Activated CD4-positive, alpha-beta T cell treated with anti-CD3 and anti-CD28 coated beads for 36 hours (primary cell): ENCODE results near the gene SNX9. TPM values are rescaled to one million over a fixed set of nuclear protein-coding genes. Genes with fewer than 3 reads are reported as not detected.

ENCODE experiments used
- ATAC-seq: fragments of 200-7000 bp; cut with Tn5 transposase; one replicate; pipeline ENCODE4 v1.10.0; 2021; ENCODE audit warnings: mild to moderate bottlenecking, moderate library complexity
- CTCF ChIA-PET: fragments of 350-600 bp; sonication (Branson Sonifier 250); formaldehyde crosslinking; loops from one replicate; lab custom pipeline; 2021; ENCODE audit warnings: antibody characterized with exemption; lab: Charles Lee
- POLR2A ChIA-PET: fragments of 350-600 bp; sonication (Branson Sonifier 250); formaldehyde crosslinking; loops from one replicate; lab custom pipeline; 2021; ENCODE audit warnings: antibody characterized with exemption, inconsistent platforms; lab: Charles Lee
- DNase-seq: peaks from one replicate; pipeline ENCODE4 v3.0.0-alpha.2; 2020
- H3K27ac Mint-ChIP-seq: one replicate; pipeline ENCODE4 v1.8.0; 2021; ENCODE audit warnings: mixed read lengths
- H3K27me3 Mint-ChIP-seq: one replicate; pipeline ENCODE4 v1.8.0; 2021; ENCODE audit warnings: mixed read lengths
- H3K36me3 Mint-ChIP-seq: one replicate; pipeline ENCODE4 v1.8.0; 2021; ENCODE audit warnings: low read depth, mixed read lengths
- H3K4me1 Mint-ChIP-seq: one replicate; pipeline ENCODE4 v1.8.0; 2021; ENCODE audit warnings: mixed read lengths
- H3K4me3 Mint-ChIP-seq: one replicate; pipeline ENCODE4 v1.8.0; 2021; ENCODE audit warnings: mild to moderate bottlenecking, moderate library complexity, mixed read lengths
- H3K9me3 Mint-ChIP-seq: one replicate; pipeline ENCODE4 v1.8.0; 2021; ENCODE audit warnings: low read depth, mixed read lengths
- intact Hi-C, 2 experiments: fragments of 100-400 bp; cut with DNase I in 1 of 2; cut with micrococcal nuclease in 1 of 2; formaldehyde crosslinking; loops; one replicate each; pipeline versions ENCODE4 v1.14.2 to v1.15.1; 2022 to 2024; cut with DNase I, micrococcal nuclease
- total RNA-seq, 2 experiments: library from RNA; stranded (reverse); gene quantifications; one replicate each; pipeline ENCODE4 v1.2.3, GENCODE V29; 2021

Gene SNX9
- total RNA-seq, 2 experiments from 2014 or later: 39.4 to 43.3 TPM

DNA sequence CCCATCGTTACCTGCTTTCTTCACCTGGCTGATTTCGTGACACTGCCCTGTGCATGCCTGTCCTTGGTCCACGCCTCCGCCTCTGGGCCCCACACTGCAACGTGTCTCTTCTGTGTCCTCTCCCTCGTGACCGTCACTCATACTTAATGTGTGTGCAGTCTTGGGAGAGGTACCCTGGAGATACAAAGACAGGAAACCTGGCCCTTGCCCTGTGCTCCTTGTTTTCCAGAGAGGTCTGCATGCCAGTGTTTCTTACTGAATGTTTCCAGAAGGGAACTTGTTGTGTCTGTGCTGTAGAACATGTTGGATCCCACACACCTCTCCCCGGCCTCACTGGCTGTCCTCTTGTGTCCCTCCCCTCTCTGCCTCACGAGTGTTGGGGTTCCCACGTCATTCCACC, 45.8 kb downstream of the SNX9 start:
- Mint-ChIP-seq H3K27me3 (no peaks in the 10 kb centered on the region), H3K4me1 (peaks cover 35% of the 10 kb centered on the region), H3K4me3 (no peak overlapping the region), H3K27ac (no peak overlapping the region), H3K36me3 (peaks cover 18% of the 10 kb centered on the region), H3K9me3 (peaks cover 4% of the 10 kb centered on the region)
- POLR2A ChIA-PET: no interaction called here
- ATAC-seq: no peak
- intact Hi-C loops: no loop called here
- DNase-seq: no peak
- CTCF ChIA-PET: interaction anchor here (0.7 kb wide), 1 partner anchor 41 kb away, joined by 3 read pairs; no protein-coding TSS in a partner anchor

DNA sequence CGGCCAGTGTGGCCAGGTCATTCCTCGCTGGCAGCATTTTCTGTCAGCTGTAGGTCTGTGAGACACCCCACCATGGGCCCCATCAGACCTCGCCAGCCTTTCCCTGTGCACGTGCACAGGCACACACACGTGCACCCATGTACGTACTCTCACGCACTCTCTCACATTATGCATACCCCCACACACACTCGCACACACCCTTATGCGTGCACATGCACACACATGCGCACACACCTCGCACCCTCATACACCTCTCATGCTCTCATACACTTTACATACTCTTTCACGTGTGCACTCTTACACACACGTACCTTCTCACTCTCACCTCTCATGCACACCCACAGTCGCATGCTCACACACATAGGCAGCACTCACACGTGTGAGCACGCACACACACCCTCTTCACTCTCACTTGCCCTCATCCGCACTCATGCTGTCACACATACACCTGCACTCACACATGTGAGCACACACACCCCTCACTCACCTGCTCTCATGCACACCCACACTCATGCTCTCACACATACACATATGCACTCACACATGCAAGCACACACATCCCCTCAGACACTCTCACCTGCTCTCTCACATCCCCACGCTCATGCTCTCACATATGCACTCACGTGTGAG, 46.7 kb downstream of the SNX9 start:
- no peaks in the 10 kb centered on the region for H3K9me3 Mint-ChIP-seq
- no peaks in the 10 kb centered on the region for H3K27me3 Mint-ChIP-seq
- ATAC-seq (no peak), DNase-seq (no peak)
- H3K4me1 Mint-ChIP-seq: peaks cover 32% of the 10 kb centered on the region
- ChIA-PET POLR2A (no interaction called here), CTCF (no interaction called here)
- H3K36me3 Mint-ChIP-seq: peaks cover 20% of the 10 kb centered on the region
- no peak overlapping the region for H3K27ac Mint-ChIP-seq
- intact Hi-C loops: loop anchor here in 1 of 2 experiments (5.0 to 10.0 kb wide), 2 partner anchors 37 to 205 kb away; no protein-coding TSS in a partner anchor
- no peak overlapping the region for H3K4me3 Mint-ChIP-seq

GRCh38 chr6:157873735-157874344, 50.8 kb downstream of the SNX9 start:
- ChIA-PET POLR2A (interaction anchor here (1.0 kb wide), 1 partner anchor 118 kb away, joined by 3 read pairs; no protein-coding TSS in a partner anchor), CTCF (interaction anchor here (0.6 to 2.5 kb wide), 42 partner anchors 11 to 559 kb away, joined by 3 to 46 read pairs (median 5); no protein-coding TSS in a partner anchor)
- Mint-ChIP-seq H3K36me3 (peaks cover 43% of the 10 kb centered on the region), H3K4me1 (peaks cover 38% of the 10 kb centered on the region), H3K27me3 (no peaks in the 10 kb centered on the region), H3K27ac (no peak overlapping the region), H3K9me3 (no peaks in the 10 kb centered on the region), H3K4me3 (no peak overlapping the region)
- intact Hi-C loops: loop anchor here (1.0 to 10.0 kb wide), 6 partner anchors 42 to 230 kb away; no protein-coding TSS in a partner anchor
- ATAC-seq: peak; percentile 87
- peak; percentile 94 for DNase-seq

DNA sequence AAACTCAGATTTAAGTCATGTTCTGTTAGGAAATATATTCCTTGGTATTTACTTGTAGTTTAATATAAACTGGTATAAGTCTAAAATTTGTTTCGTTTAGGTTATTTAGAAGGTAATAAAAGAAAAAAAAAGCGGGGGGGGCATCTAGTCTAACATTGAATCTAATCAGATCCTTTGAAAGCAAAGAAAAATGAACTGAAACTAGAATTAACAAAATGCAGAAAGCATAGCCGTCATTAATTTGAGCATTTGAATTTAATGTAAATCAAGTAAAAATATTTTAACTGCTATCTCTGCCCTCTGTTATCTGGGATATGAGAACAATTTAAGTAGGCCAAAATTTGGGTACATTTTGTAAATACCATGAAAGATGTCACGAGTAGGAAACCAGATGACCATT, 54.1 kb downstream of the SNX9 start:
- intact Hi-C loops: loop anchor here in 1 of 2 experiments (10.0 kb wide), 1 partner anchor 212 kb away; no protein-coding TSS in a partner anchor
- DNase-seq (no peak), ATAC-seq (no peak)
- Mint-ChIP-seq H3K4me1 (peaks cover 70% of the 10 kb centered on the region), H3K27ac (peak overlapping the region; percentile 66), H3K9me3 (no peaks in the 10 kb centered on the region), H3K27me3 (no peaks in the 10 kb centered on the region), H3K36me3 (peaks cover 74% of the 10 kb centered on the region), H3K4me3 (peak overlapping the region; percentile 27)
- CTCF ChIA-PET: interaction anchor here (0.8 to 1.7 kb wide), 6 partner anchors 20 to 193 kb away, joined by 3 to 4 read pairs (median 3); no protein-coding TSS in a partner anchor
- POLR2A ChIA-PET: interaction anchor here (0.8 to 1.2 kb wide), 2 partner anchors 15 to 112 kb away, joined by 3 to 7 read pairs; no protein-coding TSS in a partner anchor

DNA sequence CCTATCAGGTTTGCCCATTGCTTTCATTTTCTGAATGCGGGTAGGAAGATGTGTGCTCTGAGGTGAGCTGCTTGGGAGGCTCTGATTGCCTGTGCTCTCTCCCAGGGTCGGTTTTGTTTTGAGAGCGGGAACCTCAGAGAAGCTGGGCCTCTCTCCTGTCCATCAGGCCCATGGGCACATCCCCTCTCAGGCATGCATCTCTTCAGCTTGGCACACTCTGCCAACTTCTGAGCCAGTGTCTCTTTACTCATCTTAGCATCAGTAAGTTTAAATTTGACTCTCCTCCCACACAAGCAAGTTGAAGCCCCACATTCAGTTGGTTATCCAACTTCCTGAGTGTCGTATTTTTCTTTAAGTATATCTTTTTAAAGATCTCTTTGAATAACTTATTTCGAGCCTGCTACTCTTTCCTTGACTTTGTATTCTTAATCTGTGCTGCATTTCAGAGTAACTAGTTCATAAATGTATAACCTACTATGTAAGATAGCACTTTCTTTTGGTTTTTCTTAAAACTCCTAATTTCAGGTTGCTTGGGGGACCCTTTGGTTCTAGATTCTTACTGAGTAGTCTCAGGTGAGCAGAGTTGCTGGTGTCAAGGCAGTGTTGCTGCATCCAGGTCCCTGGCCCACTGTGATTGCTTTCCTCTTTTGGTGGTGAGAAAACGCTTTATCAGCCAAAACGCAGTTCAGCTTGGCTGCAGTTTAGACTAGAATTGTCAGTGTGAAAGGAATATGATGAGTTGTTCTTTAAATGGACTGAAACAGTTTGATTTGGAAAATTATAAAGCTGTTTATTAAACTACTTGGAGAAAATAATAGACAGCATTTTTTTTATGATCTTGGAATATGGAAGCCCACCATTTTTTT, 54.8 kb downstream of the SNX9 start:
- H3K4me3 Mint-ChIP-seq: peak overlapping the region; percentile 27
- peaks cover 80% of the 10 kb centered on the region for H3K36me3 Mint-ChIP-seq
- H3K4me1 Mint-ChIP-seq: peaks cover 72% of the 10 kb centered on the region
- no peaks in the 10 kb centered on the region for H3K9me3 Mint-ChIP-seq
- DNase-seq: peak; percentile 60
- peak overlapping the region; percentile 66 for H3K27ac Mint-ChIP-seq
- intact Hi-C loops: loop anchor here in 1 of 2 experiments (10.0 kb wide), 1 partner anchor 213 kb away; no protein-coding TSS in a partner anchor
- ATAC-seq: peak; percentile 74
- ChIA-PET CTCF (interaction anchor here (0.8 to 1.9 kb wide), 11 partner anchors 10 to 193 kb away, joined by 3 to 4 read pairs (median 3); no protein-coding TSS in a partner anchor), POLR2A (interaction anchor here (0.6 to 1.2 kb wide), 4 partner anchors 12 to 441 kb away, joined by 3 to 7 read pairs (median 5); no protein-coding TSS in a partner anchor)
- H3K27me3 Mint-ChIP-seq: no peaks in the 10 kb centered on the region

DNA sequence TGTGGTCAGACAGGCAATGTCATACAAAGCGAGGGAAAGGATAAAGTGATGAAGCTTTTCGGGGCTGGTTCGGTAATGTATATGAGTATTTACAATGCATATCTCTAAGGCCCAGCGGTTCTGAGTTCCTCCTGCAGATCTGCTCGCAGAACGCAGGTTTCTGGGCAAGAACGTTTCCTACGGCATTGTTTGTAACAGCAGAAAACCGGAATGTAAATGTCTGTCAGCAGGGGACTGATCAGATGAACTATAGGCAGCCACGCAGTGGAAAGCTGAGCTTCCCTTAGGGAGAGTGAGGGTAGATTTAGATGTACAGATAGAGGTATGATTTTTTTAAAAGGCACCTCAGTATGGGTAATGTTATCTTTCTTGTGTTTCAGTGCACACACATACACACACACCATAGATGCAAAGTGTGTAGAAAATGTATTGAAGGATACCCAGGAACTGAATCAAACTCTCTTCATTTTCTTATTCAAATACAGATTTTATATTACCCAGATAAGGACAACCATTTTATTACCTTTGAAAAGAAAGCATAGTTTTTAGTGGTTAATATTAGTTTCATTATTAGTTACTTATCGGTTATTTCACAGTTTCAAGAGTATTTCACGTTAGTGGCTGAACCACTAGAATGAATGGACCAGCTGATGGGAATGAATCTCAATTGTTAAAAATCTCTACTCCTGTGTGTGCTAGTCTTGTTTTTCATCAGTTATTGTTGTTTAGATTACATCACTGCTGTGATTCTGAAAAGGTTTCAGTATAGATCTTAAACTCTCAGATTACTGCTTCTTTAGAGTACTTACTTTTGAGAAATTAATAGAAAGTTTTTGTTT, 56.2 kb downstream of the SNX9 start:
- H3K4me1 Mint-ChIP-seq: peaks cover 76% of the 10 kb centered on the region
- no peak overlapping the region for H3K4me3 Mint-ChIP-seq
- ChIA-PET CTCF (interaction anchor here (0.6 to 1.9 kb wide), 12 partner anchors 11 to 123 kb away, joined by 3 to 8 read pairs (median 3); no protein-coding TSS in a partner anchor), POLR2A (interaction anchor here (0.6 to 1.1 kb wide), 3 partner anchors 51 to 494 kb away, joined by 3 read pairs; no protein-coding TSS in a partner anchor)
- ATAC-seq (peak; percentile 56), DNase-seq (no peak)
- intact Hi-C loops: loop anchor here in 1 of 2 experiments (10.0 kb wide), 1 partner anchor 214 kb away; no protein-coding TSS in a partner anchor
- H3K9me3 Mint-ChIP-seq: no peaks in the 10 kb centered on the region
- no peaks in the 10 kb centered on the region for H3K27me3 Mint-ChIP-seq
- H3K27ac Mint-ChIP-seq: peak overlapping the region; percentile 53
- H3K36me3 Mint-ChIP-seq: peaks cover 82% of the 10 kb centered on the region

GRCh38 chr6:157879873-157880254, 56.8 kb downstream of the SNX9 start:
- peaks cover 79% of the 10 kb centered on the region for H3K4me1 Mint-ChIP-seq
- POLR2A ChIA-PET: interaction anchor here (0.6 to 1.1 kb wide), 2 partner anchors 51 to 494 kb away, joined by 3 read pairs; no protein-coding TSS in a partner anchor
- CTCF ChIA-PET: interaction anchor here (0.7 to 1.4 kb wide), 7 partner anchors 10 to 233 kb away, joined by 3 to 8 read pairs (median 4); no protein-coding TSS in a partner anchor
- peak overlapping the region; percentile 21 for H3K27ac Mint-ChIP-seq
- DNase-seq (no peak), ATAC-seq (no peak)
- no peaks in the 10 kb centered on the region for H3K9me3 Mint-ChIP-seq
- intact Hi-C loops: loop anchor here (5.0 to 10.0 kb wide), 3 partner anchors 102 to 765 kb away; partner anchors contain the start of genes DYNLT1 (in 1 of the 2) and SYNJ2 (in 1 of the 2)
- H3K4me3 Mint-ChIP-seq: no peak overlapping the region
- H3K27me3 Mint-ChIP-seq: no peaks in the 10 kb centered on the region
- peaks cover 76% of the 10 kb centered on the region for H3K36me3 Mint-ChIP-seq

GRCh38 chr6:157880534-157880933, 57.5 kb downstream of the SNX9 start:
- POLR2A ChIA-PET: no interaction called here
- Mint-ChIP-seq H3K36me3 (peaks cover 73% of the 10 kb centered on the region), H3K4me1 (peaks cover 83% of the 10 kb centered on the region), H3K27ac (peak overlapping the region; percentile 32), H3K9me3 (no peaks in the 10 kb centered on the region), H3K4me3 (no peak overlapping the region), H3K27me3 (no peaks in the 10 kb centered on the region)
- intact Hi-C loops: loop anchor here (5.0 to 10.0 kb wide), 2 partner anchors 102 to 764 kb away; partner anchors contain the start of genes DYNLT1 (in 1 of the 2) and SYNJ2 (in 1 of the 2)
- CTCF ChIA-PET: interaction anchor here (1.2 to 1.4 kb wide), 3 partner anchors 10 to 234 kb away, joined by 4 to 5 read pairs (median 5); no protein-coding TSS in a partner anchor
- DNase-seq (no peak), ATAC-seq (no peak)

- Mint-ChIP-seq H3K4me1 (peaks cover 90% of the 10 kb centered on the region), H3K27me3 (no peaks in the 10 kb centered on the region), H3K4me3 (no peak overlapping the region), H3K27ac (peak overlapping the region; percentile 32), H3K9me3 (no peaks in the 10 kb centered on the region), H3K36me3 (peaks cover 75% of the 10 kb centered on the region)
- ATAC-seq: no peak
- intact Hi-C loops: loop anchor here (5.0 to 10.0 kb wide), 2 partner anchors 101 to 763 kb away; partner anchors contain the start of genes DYNLT1 (in 1 of the 2) and SYNJ2 (in 1 of the 2)
- POLR2A ChIA-PET: interaction anchor here (0.6 to 1.0 kb wide), 2 partner anchors 101 to 551 kb away, joined by 4 read pairs; partner anchors contain the start of gene SYNJ2
- CTCF ChIA-PET: interaction anchor here (0.6 to 1.0 kb wide), 2 partner anchors 10 to 126 kb away, joined by 3 read pairs; no protein-coding TSS in a partner anchor
- DNase-seq: no peak
Observed at GRCh38 chr6:157881342-157881741, 58.3 kb downstream of the SNX9 start.
